Epithelial cell of esophagus (primary cell): ENCODE data around the gene TSPO2.
A peak's percentile ranks its signal among the peaks of the same experiment; 100 is the strongest.
"Not testable (repeated sequence)": the region's sequence is repeated elsewhere in the genome, so short reads cannot be mapped to it uniquely, and the experiment has no call there.

Experiments used
- DNase-seq: peaks from one replicate; pipeline ENCODE4 v3.0.0; 2010; ENCODE audit warnings: low read depth
- H3K4me3 ChIP-seq: 2 replicates; pipeline ENCODE4 v1.5.1; 2011; ENCODE audit warnings: mild to moderate bottlenecking, low read length, control low read depth
- TF ChIP-seq, protein P1 (sequence below): IDR thresholded peaks from 2 replicates; pipeline ENCODE4 v1.5.1; 2011; ENCODE audit warnings: low read depth, mild to moderate bottlenecking, low read length, control low read depth, inconsistent platforms; ENCODE audit not compliant: insufficient read depth; ENCODE audit errors: missing control alignments

TSPO2 gene

GRCh38 chr6:41000248-41000647 lies 42.0 kb upstream of the TSPO2 start:
- TF ChIP-seq, protein P1, sequence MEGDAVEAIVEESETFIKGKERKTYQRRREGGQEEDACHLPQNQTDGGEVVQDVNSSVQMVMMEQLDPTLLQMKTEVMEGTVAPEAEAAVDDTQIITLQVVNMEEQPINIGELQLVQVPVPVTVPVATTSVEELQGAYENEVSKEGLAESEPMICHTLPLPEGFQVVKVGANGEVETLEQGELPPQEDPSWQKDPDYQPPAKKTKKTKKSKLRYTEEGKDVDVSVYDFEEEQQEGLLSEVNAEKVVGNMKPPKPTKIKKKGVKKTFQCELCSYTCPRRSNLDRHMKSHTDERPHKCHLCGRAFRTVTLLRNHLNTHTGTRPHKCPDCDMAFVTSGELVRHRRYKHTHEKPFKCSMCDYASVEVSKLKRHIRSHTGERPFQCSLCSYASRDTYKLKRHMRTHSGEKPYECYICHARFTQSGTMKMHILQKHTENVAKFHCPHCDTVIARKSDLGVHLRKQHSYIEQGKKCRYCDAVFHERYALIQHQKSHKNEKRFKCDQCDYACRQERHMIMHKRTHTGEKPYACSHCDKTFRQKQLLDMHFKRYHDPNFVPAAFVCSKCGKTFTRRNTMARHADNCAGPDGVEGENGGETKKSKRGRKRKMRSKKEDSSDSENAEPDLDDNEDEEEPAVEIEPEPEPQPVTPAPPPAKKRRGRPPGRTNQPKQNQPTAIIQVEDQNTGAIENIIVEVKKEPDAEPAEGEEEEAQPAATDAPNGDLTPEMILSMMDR: no peak
- no peak for DNase-seq
- no peak overlapping the region for H3K4me3 ChIP-seq

- TF ChIP-seq, protein P1: no peak
- no peak for DNase-seq
- H3K4me3 ChIP-seq: no peak overlapping the region
These were observed 40.1 kb upstream of the TSPO2 start for GRCh38 chr6:41002168-41002567.

DNA sequence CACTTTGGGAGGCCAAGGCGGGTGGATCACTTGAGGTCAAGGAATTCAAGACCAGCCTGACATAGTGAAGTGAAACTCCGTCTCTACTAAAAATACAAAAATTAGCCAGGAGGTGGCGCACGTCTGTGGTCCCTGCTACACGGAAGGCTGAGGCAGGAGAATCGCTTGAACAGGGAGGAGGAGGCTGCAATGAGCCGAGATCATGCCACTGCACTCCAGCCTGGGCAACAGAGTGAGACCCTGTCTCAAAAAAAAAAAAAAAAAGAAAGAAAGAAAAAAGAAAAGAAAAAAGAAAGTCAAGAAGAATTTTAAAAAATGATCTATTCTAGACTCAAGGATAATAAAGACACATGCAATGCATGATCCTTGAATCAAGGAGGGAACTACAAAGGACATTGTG lies 36.0 kb upstream of the TSPO2 start:
- TF ChIP-seq, protein P1: peak; percentile 63
- peak; percentile 65 for DNase-seq
- H3K4me3 ChIP-seq: not testable (repeated sequence)

DNA sequence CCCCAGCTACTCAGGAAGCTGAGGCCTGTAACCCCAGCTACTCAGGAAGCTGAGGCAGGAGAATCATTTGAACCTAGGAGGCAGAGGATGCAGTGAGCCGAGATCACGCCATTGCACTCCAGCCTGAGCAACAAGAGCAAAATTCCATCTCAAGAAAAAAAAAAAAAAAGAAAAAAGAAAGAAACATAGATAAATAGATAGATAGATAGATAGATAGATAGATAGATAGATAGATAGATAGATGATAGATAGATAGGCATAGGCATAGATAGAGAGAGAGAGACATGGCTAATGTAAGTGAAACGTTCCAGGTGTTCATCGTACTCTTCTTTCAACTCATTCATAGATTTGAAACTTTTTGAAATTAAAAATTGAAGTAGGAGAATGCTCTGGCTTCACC lies 35.3 kb upstream of the TSPO2 start:
- DNase-seq, H3K4me3 ChIP-seq: not testable (repeated sequence)

- TF ChIP-seq, protein P1: no peak
- H3K4me3 ChIP-seq: no peak overlapping the region
- DNase-seq: no peak
These were observed 34.3 kb upstream of the TSPO2 start for GRCh38 chr6:41008011-41008410.

DNA sequence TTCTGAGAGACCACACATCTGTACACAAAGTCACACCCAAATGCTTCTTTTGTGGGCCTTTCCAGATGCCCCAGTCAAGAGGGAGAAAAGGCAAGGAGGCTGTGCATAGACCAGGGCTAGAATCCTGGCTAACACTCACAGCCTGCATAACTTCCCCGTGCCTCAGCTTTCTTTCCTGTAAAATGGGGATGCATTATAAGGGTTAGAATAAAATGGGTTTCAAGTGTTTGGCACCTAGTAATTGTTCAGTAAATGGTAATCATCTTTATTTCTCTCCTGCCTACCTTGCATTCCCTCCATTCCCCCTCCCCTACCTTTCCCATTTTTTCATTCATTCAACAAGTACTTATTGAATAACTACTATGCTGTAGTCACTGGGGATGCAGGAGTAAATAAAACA lies 32.6 kb upstream of the TSPO2 start:
- H3K4me3 ChIP-seq: no peak overlapping the region
- TF ChIP-seq, protein P1: no peak
- no peak for DNase-seq

DNA sequence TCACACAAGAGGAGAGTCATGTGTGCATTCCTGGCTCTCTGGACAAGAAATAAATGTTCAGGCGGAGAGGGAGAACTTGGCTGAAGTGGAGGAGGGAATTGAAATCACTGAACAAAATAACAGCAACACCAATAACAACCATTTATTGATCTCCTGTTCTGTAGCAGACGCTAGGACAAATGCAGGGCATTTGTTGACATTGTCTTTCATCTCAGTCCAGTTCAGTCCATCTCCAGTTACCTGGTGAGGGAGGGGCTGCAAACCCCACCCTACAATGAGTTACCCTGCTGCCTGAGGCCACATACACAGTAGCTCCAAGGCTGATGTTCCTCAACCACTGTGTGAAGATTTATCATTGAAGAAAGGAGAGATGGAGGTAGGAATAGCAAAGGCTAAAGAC lies 30.6 kb upstream of the TSPO2 start:
- H3K4me3 ChIP-seq: no peak overlapping the region
- TF ChIP-seq, protein P1: no peak
- no peak for DNase-seq
